MM.1S (cell line): Measurements from ENCODE around the gene GRID2IP.

ENCODE experiments used
- DNase-seq: peaks from one replicate; pipeline ENCODE4 v3.0.0-alpha.2; 2015
- H2AFZ ChIP-seq: fragments of 300-600 bp; sonication (generic); 2 replicates; pipeline ENCODE4 v1.6.0; 2016; ENCODE audit warnings: antibody characterized with exemption, low read length
- H3F3A ChIP-seq: fragments of 300-600 bp; sonication (generic); 2 replicates; pipeline ENCODE4 v1.6.1; 2016; ENCODE audit warnings: mild to moderate bottlenecking, antibody characterized with exemption, low read length, moderate library complexity, mixed read lengths; ENCODE audit not compliant: insufficient read depth
- H3K27ac ChIP-seq: fragments of 300-600 bp; sonication (generic); 2 replicates; pipeline ENCODE4 v1.5.1; 2016; ENCODE audit warnings: mild to moderate bottlenecking, low read length
- H3K27me3 ChIP-seq: fragments of 300-600 bp; sonication (generic); replicated peaks from 2 replicates; pipeline ENCODE4 v1.6.0; 2016; ENCODE audit warnings: low read length; ENCODE audit not compliant: insufficient read depth
- H3K36me3 ChIP-seq: fragments of 300-600 bp; sonication (generic); replicated peaks from 2 replicates; pipeline ENCODE4 v1.6.1; 2016; ENCODE audit warnings: mild to moderate bottlenecking, low read length, mixed read lengths; ENCODE audit not compliant: insufficient read depth
- H3K4me1 ChIP-seq: fragments of 300-600 bp; sonication (generic); 2 replicates; pipeline ENCODE4 v1.6.1; 2016; ENCODE audit warnings: low read length, mixed read lengths
- H3K4me2 ChIP-seq: fragments of 300-600 bp; sonication (generic); 2 replicates; pipeline ENCODE4 v1.6.0; 2016; ENCODE audit warnings: low read depth, low read length
- H3K4me3 ChIP-seq: fragments of 300-600 bp; sonication (generic); 2 replicates; pipeline ENCODE4 v1.5.1; 2016; ENCODE audit warnings: low read length, mixed read lengths
- H3K79me2 ChIP-seq: fragments of 300-600 bp; sonication (generic); 2 replicates; pipeline ENCODE4 v1.6.1; 2016; ENCODE audit warnings: mixed run types, low read length, mixed read lengths
- H3K9ac ChIP-seq: fragments of 300-600 bp; sonication (generic); 2 replicates; pipeline ENCODE4 v1.6.1; 2016; ENCODE audit warnings: low read length, mixed read lengths
- H3K9me2 ChIP-seq: fragments of 300-600 bp; sonication (generic); replicated peaks from 2 replicates; pipeline ENCODE4 v1.6.1; 2016; ENCODE audit warnings: mild to moderate bottlenecking, low read length, mixed read lengths; ENCODE audit not compliant: insufficient read depth
- H3K9me3 ChIP-seq: fragments of 300-600 bp; sonication (generic); replicated peaks from 2 replicates; pipeline ENCODE4 v1.6.1; 2016; ENCODE audit warnings: mild to moderate bottlenecking, low read length, mixed read lengths; ENCODE audit not compliant: insufficient read depth
- H4K20me1 ChIP-seq: fragments of 300-600 bp; sonication (generic); 2 replicates; pipeline ENCODE4 v1.6.1; 2016; ENCODE audit warnings: mild to moderate bottlenecking, low read length, moderate library complexity, mixed read lengths; ENCODE audit not compliant: insufficient read depth
- CTCF ChIP-seq: fragments of 300-600 bp; sonication (generic); IDR thresholded peaks from 2 replicates; pipeline ENCODE4 v1.5.1; 2016; ENCODE audit warnings: antibody characterized with exemption, low read length, mixed read lengths
- EZH2 ChIP-seq: fragments of 300-600 bp; sonication (generic); optimal IDR thresholded peaks from 2 replicates; pipeline ENCODE3; 2017; ENCODE audit warnings: low read depth, mild to moderate bottlenecking, antibody characterized with exemption, low read length, mixed read lengths
- EZH2phosphoT487 ChIP-seq: fragments of 300-600 bp; sonication (generic); IDR thresholded peaks from 2 replicates; pipeline ENCODE4 v1.6.1; 2018; ENCODE audit warnings: antibody characterized with exemption, low read length

Gene GRID2IP

GRCh38 chr7:6516387-6516983 lies 34.8 kb downstream of the GRID2IP start:
- H3F3A ChIP-seq, result no peaks in the 10 kb centered on the region
- H3K4me2 ChIP-seq, result peak overlapping the region; percentile 84
- no peaks in the 10 kb centered on the region for H3K36me3 ChIP-seq
- H3K79me2 ChIP-seq, result no peaks in the 10 kb centered on the region
- no peaks in the 10 kb centered on the region for H4K20me1 ChIP-seq
- no peaks in the 10 kb centered on the region for H3K9me2 ChIP-seq
- TF ChIP-seq EZH2 (no peak), EZH2phosphoT487 (no peak), CTCF (peak; percentile 73)
- peak; percentile 66 for DNase-seq
- H3K27me3 ChIP-seq, result peaks cover 5% of the 10 kb centered on the region; the same call in 1 of the 2 replicates
- no peaks in the 10 kb centered on the region for H3K4me1 ChIP-seq
- no peaks in the 10 kb centered on the region for H3K9me3 ChIP-seq
- H3K4me3 ChIP-seq, result peak overlapping the region; percentile 66
- H3K27ac ChIP-seq, result no peak overlapping the region
- H2AFZ ChIP-seq, result peak overlapping the region; percentile 87
- no peak overlapping the region; the same call in 1 of the 2 replicates for H3K9ac ChIP-seq

- Histone ChIP-seq H3K4me2 (no peak overlapping the region), H3F3A (no peaks in the 10 kb centered on the region), H3K4me1 (no peaks in the 10 kb centered on the region), H4K20me1 (no peaks in the 10 kb centered on the region), H3K4me3 (no peak overlapping the region), H3K9ac (no peak overlapping the region), H3K27me3 (no peaks in the 10 kb centered on the region), H3K27ac (no peak overlapping the region), H3K9me2 (no peaks in the 10 kb centered on the region), H3K9me3 (no peaks in the 10 kb centered on the region), H3K79me2 (no peaks in the 10 kb centered on the region), H3K36me3 (no peaks in the 10 kb centered on the region), H2AFZ (no peak overlapping the region)
- TF ChIP-seq CTCF (no peak), EZH2phosphoT487 (no peak), EZH2 (no peak)
- DNase-seq, result no peak
Observed at GRCh38 chr7:6513541-6513940, 37.7 kb downstream of the GRID2IP start.

GRCh38 chr7:6512892-6513291 lies 38.4 kb downstream of the GRID2IP start:
- H3K27me3 ChIP-seq, result no peaks in the 10 kb centered on the region
- no peak overlapping the region for H3K4me3 ChIP-seq
- H3K9ac ChIP-seq, result no peak overlapping the region
- no peaks in the 10 kb centered on the region for H4K20me1 ChIP-seq
- no peaks in the 10 kb centered on the region for H3K9me3 ChIP-seq
- DNase-seq, result no peak
- no peak overlapping the region for H2AFZ ChIP-seq
- no peaks in the 10 kb centered on the region for H3K4me1 ChIP-seq
- TF ChIP-seq EZH2 (no peak), EZH2phosphoT487 (no peak), CTCF (no peak)
- H3K27ac ChIP-seq, result no peak overlapping the region
- H3K79me2 ChIP-seq, result no peaks in the 10 kb centered on the region
- no peaks in the 10 kb centered on the region for H3F3A ChIP-seq
- H3K36me3 ChIP-seq, result no peaks in the 10 kb centered on the region
- no peaks in the 10 kb centered on the region for H3K9me2 ChIP-seq
- no peak overlapping the region for H3K4me2 ChIP-seq
